HG03280 (cell line): ENCODE data around the gene RANBP17.
A peak's percentile ranks its signal among the peaks of the same experiment; 100 is the strongest.

ENCODE experiments used
- ATAC-seq: cut with Tn5 transposase; IDR thresholded peaks from one replicate; pipeline ENCODE4 v1.9.1; 2021; ENCODE audit warnings: mild to moderate bottlenecking, moderate library complexity; ENCODE audit not compliant: unreplicated experiment

The RANBP17 gene

DNA sequence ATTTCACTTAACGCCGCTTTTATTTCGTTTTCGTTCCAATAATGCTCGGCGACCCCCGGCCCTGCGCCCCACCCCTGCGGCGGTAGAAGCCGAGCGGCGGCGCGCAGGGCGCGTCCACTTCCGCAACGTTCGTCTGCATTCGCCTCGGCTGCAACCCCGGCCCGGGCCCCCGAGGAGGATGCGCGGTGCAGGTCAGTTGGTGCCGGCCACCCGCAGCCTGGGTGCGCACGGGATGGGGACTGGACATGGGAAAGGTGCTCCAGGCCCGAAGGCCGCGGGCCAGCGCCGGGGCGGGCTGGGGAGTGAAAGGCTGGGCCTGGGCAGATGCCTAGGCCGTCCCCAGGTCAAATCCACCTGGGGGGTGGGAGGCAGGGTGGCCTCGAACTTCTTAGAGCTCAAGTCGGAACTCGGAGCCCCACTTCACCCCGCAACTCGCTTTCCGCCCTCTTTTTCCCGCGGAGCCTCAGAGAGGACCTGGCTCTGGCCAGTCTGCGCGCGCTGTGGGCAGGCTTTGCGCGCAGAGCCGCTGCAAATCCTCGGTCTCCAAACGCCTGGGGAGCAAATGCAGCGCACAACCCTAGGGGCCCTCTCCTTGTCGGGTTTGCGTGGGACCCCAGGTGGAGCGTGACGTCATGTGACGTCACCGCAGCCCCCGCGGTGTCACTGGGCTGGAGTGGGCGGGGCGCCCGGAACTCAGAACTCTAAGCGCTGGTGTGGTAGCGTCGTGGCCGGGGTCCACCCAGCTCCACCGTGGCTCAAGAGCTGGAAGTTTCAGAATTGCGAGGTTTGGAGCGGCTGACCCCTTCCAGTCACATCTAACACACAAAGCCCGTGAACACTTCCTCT is 450.5 kb downstream of the RANBP17 start:
- ATAC-seq, result no peak

DNA sequence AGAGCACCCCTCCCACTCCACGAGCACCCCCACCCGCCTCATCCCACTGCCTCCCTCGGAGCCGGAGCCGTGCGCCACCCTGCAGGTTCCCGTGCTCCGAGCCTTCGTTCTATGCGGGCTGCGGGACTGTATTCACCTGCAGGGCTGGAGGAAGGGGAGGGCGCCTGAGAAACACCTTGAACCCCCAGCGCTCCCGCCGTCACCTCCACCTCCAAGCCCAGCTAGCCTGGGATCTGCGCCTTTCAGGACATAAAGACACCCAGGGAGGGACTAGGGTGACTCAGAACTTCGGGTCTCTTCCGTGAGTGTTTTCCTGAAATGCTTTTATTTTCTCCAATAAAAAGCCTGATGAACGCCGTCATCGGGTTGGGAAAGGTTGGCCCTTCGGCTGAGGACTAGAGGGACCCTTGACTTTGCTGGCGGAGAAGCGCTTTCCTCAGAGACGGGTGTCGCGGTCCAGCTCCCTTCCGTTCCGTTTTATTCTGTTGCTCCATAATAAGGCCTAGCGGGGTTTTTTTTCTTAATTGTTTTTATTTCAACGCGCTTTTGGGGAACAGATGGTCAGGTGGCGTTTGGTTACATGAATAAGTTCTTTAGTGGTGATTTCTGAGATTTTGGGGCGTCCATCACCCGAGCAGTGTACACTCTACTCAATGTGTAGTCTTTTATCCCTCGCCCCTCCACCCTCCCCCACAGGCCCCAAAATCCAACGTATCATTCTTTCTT is 451.8 kb downstream of the RANBP17 start:
- ATAC-seq, result no peak

DNA sequence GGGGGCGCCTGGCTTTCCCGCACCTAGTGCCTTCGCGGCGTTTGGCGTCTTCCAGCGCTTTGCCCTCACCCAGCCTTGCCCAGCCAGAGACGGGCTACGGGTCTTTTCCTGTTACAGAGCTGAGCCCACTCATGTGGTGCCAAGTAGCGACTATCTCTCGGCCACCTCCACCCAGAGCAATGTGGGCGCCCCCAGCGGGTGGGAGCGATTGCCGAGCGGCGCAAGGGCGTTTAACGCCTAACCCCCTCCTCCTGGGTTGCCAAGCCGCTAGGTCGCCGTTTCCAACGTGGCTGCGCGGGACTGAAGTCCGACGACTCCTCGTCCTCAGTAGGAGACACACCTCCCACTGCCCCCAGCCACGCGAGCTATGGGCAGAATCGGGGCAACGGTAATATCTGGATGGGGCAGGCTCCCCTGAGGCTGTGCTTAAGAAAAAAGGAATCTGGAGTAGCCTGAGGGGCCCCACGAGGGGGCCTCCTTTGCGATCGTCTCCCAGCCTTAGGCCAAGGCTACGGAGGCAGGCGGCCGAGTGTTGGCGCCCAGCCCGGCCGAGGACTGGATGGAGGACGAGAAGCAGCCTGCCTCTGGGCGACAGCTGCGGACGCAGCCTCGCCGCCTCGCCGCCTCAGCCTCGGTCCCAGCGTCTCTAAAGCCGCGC is 453.0 kb downstream of the RANBP17 start:
- ATAC-seq, result no peak

DNA sequence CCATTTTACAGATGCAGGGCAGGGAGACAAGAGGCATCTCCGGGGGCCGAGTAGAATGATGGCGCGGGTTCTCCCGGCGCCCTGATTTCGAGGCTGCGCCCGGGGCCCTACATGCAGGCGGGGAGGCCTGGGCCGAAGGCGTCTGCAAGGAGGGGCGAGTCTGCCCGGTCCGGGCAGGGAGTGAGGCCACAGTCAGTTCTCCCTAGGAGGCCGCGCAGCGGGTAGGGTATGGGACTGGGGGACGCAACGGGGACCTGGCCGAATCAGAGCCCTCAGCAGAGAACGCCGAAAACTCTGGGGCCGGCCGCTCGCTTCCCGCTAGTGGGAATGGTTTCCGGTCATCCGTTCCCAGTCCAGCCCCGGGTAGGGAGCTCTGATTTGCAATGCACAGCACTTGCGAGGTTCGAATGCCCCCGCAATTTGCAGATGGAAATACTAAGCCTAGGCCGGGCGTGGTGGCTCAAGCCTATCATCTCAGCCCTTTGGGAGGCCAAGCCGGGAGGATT is 453.6 kb downstream of the RANBP17 start:
- no peak for ATAC-seq

DNA sequence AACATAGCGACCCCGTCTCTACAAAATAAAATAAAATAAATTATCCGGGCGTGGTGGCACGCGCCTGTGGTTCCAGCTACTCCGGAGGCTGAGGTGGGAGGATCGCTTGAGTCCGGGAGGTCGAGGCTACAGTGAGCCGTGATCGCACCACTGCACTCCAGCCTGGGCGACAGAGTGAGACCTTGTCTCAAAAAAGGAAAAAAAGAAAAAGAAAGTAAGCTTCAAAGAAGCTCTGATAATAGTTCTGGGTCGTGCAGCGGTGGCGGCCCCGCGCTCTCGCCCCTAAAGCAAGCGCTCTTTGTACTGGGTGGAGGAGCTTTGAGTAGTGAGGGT is 454.1 kb downstream of the RANBP17 start:
- no peak for ATAC-seq

DNA sequence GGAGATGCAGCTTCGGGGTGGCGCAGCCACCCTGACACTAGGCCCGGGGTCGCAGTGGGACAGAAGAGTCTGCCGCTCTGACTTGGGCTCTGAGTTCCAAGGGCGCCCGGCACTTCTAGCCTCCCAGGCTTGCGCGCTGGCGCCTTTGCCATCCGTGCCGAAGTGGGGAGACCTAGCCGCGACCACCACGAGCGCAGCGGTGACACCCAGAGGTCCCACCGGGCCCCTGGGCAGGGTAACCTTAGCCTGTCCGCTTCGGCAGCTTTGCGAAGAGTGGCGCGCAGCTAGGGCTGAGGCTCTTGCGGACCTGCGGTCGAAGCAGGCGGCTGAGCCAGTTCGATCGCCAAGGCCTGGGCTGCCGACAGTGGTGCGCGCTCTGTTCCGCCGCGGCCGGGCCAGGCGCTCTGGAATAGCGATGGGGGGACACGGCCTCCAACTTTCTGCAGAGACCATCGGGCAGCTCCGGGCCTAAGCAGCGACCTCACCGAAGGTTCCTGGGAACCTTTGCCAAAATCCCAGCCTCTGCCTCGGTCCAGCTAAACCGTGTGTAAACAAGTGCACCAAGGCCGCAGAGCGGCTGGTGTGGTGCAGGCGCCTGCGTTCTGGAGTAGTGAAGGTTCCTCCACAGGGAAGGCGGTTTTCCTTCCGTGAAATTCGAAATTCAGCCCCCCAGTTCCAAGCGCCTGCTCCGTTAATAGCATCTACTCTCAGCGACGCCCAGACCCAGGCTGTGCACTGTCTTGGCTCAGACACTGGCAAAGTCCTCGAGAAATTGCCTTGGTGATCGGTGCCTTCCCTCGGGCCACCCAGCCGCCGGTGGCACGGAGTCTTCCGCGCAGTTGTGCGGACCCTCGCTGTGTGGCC is 454.7 kb downstream of the RANBP17 start:
- ATAC-seq, result no peak

DNA sequence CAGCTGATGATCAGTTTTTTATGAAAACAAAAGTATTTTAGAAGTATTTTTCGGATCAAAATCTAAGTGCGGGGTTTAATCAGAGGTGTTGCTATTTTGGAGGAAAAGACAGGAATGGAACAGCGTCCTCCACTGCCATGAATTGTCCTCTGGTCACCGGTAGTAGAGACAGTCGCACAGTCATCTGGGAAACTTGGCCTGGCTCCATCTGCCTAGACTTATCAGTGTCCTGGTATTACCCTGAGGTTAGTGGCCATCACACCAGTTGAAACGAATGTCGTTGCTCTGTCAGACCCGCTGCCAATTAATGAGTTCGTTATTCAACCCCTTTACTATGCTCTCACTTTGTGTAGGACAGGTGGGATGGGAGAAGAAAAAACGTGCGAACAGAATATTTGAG is 455.4 kb downstream of the RANBP17 start:
- ATAC-seq, result no peak

DNA sequence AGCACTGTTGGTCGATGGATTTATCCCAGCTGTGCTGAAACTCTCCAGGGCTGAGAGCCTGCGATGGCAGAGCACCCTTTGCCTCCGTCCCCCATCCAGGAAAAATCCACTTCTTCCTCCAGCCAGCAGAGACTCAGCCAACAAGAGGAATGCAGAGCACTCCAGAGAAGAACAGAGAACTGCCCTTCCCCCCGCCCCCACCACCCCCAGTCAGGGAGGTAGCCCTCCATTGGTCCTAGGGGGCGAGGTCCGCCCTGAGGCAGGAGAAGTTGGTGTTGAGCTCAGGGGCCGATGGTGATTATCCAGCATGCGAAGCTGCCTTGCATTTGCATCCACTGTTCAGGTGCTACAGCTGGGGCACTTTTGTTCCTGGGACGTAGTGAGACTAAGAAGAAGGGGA is 456.2 kb downstream of the RANBP17 start:
- ATAC-seq, result no peak

DNA sequence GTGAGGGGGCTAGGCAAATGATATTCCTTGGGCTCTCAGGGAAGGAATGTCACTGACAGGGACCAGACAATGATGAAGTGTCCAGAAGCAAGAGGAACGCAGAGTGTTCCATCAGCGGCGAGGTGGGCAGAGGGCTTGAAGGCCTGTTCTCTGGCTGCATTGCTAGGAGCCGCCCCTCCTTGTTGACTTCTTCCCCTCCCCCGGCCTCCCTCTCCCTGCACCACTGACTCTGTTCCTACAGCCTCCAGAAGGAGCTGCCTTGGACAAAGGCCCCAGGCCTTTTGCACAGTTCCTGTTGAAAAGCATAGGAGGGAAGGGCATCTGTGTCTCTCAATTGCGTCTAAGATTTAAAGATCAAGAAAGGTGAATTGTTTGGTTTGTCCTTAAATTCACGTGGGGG is 459.6 kb downstream of the RANBP17 start:
- ATAC-seq, result no peak

DNA sequence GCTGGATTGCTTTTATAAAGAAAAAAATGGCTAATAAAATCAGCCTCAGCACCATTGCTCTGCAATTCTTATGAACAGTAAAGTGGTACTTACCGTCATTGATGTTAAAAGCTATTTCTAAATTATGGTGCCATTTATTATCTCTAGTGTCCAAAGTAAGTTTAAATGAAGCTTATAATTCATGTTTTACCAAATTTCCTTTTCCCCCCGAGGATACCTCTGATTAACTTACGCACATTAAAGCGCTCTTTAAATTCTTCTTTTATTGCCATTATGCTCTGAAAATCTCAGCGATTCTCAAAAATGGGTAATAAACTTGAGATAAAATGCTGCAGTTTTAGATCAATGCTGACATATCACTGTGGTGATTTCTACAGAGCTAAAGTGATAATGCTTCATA is 460.7 kb downstream of the RANBP17 start:
- ATAC-seq, result no peak

DNA sequence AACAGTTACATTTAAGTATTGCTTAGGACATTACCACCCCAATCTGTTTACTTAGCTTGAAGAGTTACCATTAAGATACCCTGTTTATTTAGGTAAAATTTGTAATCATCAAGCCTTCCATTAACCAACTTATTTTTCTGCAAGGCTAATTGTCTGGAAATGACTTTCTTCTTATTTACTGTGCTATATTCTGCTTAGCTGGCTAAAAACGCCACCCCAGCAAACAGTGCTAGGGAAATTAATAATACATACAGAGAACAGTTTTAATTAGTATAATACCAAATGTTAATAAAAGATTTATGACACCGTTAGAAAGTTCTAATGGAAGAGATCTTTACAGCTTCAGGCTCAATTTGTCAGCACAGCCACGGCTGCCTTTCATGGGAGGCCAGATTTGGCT is 461.2 kb downstream of the RANBP17 start:
- no peak for ATAC-seq

DNA sequence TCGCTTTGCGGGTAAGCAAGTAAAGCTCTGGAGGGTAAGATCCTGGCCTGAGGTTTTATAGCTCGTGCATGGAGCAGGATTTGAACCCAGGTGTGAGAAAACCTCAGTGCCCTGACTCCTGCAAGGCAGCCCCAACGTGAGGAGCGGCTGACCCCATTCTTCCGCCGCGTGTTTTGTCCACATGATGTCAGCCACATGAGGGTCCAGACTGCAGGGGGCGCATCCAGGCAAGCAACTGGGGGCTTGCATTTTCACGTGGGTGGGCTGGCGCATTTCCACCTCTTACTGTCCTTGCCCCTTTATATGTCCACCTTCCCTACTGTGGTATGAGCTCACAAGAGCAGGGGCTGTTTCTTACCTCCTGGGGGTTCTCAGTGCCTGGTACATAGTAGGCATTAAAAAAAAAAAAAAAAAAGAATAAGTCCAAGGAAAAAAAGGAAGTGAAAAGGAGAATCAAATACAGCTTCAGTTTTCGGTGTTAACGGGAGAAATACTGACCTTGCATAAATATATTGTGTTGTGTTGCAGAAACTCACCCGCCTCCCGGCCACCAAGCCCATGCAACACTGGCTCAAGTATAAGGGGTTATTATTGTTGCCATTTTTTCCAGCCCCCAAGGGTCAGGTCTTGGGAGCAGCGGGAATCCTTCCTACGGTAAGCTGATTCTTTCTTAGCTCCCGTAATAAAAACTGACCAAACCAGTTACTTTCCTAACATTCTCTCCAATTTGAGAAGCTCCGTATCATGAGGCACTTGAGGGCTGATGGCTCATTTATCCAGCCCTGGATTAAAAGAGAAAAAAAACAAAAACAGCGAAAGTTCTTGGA is 462.2 kb downstream of the RANBP17 start:
- no peak for ATAC-seq

DNA sequence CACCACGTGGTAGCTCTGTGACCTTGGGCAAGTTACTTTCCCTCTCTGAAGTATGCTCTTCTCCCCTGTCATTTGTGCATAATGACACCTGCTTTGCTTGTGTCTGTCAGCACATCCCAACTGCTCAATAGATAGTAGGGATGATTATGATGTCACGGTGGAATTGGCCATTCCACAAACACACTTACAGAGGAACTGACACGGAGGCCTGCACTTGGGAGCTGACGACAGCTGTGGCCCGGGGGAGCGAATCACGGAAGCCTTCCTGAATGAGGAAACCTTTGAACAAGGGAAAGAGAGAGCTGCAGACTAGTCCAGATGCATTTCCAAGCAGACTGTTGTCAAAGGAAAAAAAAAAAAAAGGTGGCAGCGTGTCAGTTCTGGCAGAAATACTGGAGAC is 468.2 kb downstream of the RANBP17 start:
- ATAC-seq, result no peak

DNA sequence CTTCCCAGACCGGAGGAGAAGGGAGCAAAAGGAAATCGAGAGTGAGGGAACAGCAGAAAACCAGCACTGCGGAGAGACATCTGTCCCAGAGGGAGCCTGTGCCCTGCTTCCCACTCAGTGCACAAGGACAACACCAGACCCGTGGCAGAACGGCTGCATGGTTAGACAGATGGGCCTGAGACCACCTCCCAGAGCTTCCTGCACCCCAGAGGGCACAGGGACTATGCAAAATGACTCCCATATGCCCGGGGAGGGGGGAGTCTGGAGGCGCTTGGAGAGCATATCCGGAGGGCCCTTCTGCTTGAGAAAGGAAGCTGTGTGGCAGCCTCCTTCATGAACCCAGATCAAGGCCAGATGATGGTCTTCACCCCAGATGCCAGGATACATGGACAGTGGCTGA is 473.8 kb downstream of the RANBP17 start:
- no peak for ATAC-seq

DNA sequence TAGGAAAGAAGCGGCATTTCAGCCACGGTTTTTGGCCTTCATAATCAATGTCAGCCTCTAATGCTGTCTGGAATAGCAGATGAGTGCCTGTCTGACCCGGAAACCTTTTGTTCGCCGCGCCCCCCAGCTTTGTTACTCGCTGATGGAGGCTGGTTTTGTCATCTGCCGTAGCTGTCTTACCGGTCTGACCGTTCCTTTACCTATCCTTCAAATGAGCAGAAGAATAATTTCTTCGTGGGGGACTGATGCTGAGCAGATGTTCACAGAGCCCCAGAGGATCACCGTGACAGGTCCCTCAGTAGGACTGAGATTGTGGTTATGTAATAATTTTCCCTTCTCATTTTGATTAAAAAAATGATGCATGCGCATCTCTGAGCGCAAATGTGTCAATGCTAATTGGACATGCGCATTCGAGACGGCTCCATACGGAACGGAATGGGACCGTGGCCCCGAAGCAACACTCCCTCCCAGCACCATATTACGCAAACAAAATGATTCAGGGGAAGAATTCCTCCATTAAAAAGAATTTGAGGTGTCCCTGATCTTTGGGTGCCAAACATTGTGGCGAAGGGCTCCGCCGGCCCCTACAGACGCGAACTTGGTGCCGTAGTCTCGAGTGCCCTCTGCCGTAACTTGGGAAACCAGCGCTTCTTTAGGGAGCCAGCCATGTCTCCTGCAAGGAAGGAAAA is 474.8 kb downstream of the RANBP17 start:
- no peak for ATAC-seq

DNA sequence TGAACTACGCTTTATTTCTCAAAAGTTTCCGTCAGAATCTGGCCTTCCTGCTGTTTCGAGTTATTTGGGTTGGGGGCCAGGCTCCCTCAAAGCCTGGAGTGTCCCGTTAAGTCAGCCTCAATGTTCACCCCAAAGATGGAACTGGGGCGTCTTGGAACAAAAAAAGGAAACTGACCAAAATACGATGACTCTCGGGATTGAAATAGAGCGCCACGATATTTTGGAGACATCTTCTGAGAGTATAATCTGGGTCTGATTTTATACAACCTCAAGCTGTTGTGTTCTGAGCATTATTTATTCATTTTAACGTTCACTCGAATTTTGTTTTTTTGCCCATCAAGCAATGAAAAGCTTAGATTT is 475.4 kb downstream of the RANBP17 start:
- no peak for ATAC-seq

DNA sequence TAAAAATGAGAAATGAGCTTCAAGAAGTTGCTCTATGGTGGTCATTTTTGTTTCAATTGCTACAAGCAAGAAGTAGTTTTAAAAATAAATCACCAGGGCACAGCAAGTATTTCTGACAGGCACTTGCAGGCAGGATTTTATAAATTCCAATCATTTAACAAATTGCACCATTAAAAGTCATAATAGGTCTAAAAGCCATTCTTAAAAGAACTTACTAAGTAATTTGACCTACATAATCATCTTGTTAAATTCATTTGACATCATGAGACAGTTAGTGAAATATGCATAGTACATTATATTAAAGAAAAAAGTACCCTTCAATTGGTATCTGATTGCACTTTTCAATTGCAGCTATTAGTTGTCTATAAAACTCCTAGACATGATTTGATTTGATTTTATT is 478.2 kb downstream of the RANBP17 start:
- ATAC-seq, result no peak

DNA sequence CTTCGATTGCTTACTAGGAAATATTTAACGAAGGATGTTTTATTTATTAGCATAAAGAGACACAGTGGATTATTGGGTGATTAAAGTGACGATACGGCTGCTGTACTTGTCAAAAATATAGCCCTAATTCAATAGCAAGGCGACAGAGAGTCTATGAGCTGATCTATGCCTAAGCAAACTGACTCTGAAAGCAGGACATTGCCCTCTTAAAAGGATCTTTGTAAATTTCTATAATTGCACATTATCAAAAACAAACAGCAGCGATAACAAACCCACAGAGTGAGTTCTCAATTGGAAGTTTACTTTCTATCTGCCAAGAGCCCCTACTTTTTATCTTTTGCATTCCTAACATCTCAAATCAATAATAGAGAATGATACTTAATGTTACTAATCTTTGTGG is 478.7 kb downstream of the RANBP17 start:
- no peak for ATAC-seq

DNA sequence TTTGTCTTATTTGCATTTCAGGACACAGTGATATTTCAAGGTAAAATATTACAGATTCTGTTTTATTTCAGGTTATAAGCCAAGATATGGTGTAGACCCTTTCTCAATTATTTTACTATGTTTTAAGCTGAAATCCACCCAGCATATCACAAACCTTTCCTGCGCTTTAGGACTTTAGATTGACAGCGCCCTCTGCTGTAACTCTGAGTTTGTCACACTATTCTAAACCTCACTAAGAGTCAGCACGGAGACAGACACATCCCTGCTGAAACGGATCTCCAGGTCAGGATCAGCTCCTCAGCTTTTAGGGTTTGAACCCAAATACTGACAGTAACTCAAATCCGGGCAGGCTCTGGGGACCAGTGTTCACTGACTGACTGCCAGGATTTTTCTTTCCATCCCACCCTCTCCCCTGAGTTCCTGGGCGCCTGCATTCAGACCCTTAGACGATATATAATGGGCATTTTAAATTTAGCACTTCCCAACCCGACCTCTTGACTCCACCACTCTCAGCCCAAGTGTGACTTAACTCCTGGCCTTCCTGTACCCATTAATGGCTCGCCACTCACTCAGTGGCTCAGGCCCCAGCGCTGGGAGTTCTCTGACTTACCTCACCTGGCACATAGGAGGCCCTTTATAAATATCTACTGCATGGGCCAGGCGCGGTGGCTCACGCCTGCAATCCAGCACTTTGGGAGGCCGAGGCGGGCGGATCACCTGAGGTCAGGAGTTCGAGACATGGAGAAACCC is 480.7 kb downstream of the RANBP17 start:
- peak; percentile 60 for ATAC-seq
